Cardiac muscle cell (in vitro differentiated cells and primary cell): Measurements from ENCODE around the gene PTPRF. TPM values are rescaled to one million over a fixed set of nuclear protein-coding genes. Genes with fewer than 3 reads are reported as not detected.
A peak's percentile ranks its signal among the peaks of the same experiment; 100 is the strongest.

ENCODE experiments used
- DNase-seq, 2 donors: peaks; one replicate each; pipeline versions ENCODE4 v3.0.0 to v3.0.0-alpha.2; 2010 to 2017; ENCODE audit warnings: low read depth in 1 of 2, low spot score in 1 of 2
- H3K27ac ChIP-seq: fragments of 200-600 bp; sonication (generic); 2 replicates; pipeline ENCODE4 v1.5.1; 2016
- H3K27me3 ChIP-seq: fragments of 200-600 bp; sonication (generic); 2 replicates; pipeline ENCODE4 v1.6.0; 2016; ENCODE audit warnings: control low read depth
- H3K36me3 ChIP-seq: fragments of 200-600 bp; sonication (generic); 2 replicates; pipeline ENCODE4 v1.5.1; 2016; ENCODE audit warnings: control low read depth
- H3K4me1 ChIP-seq: fragments of 200-600 bp; sonication (generic); 2 replicates; pipeline ENCODE4 v1.8.1; 2017; ENCODE audit warnings: low read depth, mild to moderate bottlenecking, mixed run types
- H3K4me3 ChIP-seq: fragments of 200-600 bp; sonication (generic); 2 replicates; pipeline ENCODE4 v1.5.1; 2016; ENCODE audit warnings: mild to moderate bottlenecking
- H3K9me3 ChIP-seq: fragments of 200-600 bp; sonication (generic); 2 replicates; pipeline ENCODE4 v1.5.1; 2017; ENCODE audit warnings: low read depth, mild to moderate bottlenecking, control low read depth
- CTCF ChIP-seq: IDR thresholded peaks from 2 replicates; pipeline ENCODE4 v1.5.1; 2012; ENCODE audit warnings: low read depth, mild to moderate bottlenecking, low read length
- polyA plus RNA-seq: library from polyadenylated mRNA; unstranded; fragments of >200 nt; fragmentation: Nextera tagmentation; extraction: Ambion mirVana; gene quantifications from 2 replicates; pipeline ENCODE4 v1.2.1, GENCODE V29; 2016
- total RNA-seq: library from RNA; depleted of rRNA; stranded (reverse); fragments of >200 nt; gene quantifications from 2 replicates; pipeline ENCODE4 v1.2.3, GENCODE V29; 2016

Gene PTPRF
- total and polyA plus RNA-seq, 2 experiments from 2014 or later: 44.1 to 72.8 TPM

GRCh38 chr1:43620956-43621355 lies 90.3 kb downstream of the PTPRF start:
- H3K4me3 ChIP-seq: no peak overlapping the region
- no peak for TF ChIP-seq CTCF
- no peaks in the 10 kb centered on the region for H3K4me1 ChIP-seq
- H3K9me3 ChIP-seq: no peaks in the 10 kb centered on the region
- H3K27ac ChIP-seq: no peak overlapping the region
- DNase-seq: no peak
- peaks cover 20% of the 10 kb centered on the region for H3K36me3 ChIP-seq
- no peaks in the 10 kb centered on the region for H3K27me3 ChIP-seq

- peaks cover 20% of the 10 kb centered on the region for H3K36me3 ChIP-seq
- H3K27me3 ChIP-seq: no peaks in the 10 kb centered on the region
- no peak overlapping the region for H3K27ac ChIP-seq
- TF ChIP-seq CTCF: no peak
- no peak for DNase-seq
- H3K9me3 ChIP-seq: no peaks in the 10 kb centered on the region
- H3K4me3 ChIP-seq: no peak overlapping the region
- no peaks in the 10 kb centered on the region for H3K4me1 ChIP-seq
These were observed 90.7 kb downstream of the PTPRF start for GRCh38 chr1:43621386-43621785.

- Histone ChIP-seq H3K36me3 (peaks cover 20% of the 10 kb centered on the region), H3K4me3 (no peak overlapping the region), H3K27ac (no peak overlapping the region), H3K27me3 (no peaks in the 10 kb centered on the region), H3K4me1 (no peaks in the 10 kb centered on the region), H3K9me3 (no peaks in the 10 kb centered on the region)
- TF ChIP-seq CTCF: no peak
- DNase-seq: no peak
These were observed 91.2 kb downstream of the PTPRF start for GRCh38 chr1:43621861-43622260.

GRCh38 chr1:43622471-43622870 lies 91.8 kb downstream of the PTPRF start:
- DNase-seq: peak in 1 of 2 donors; percentile 5
- Histone ChIP-seq H3K4me1 (no peaks in the 10 kb centered on the region), H3K4me3 (no peak overlapping the region), H3K27me3 (no peaks in the 10 kb centered on the region), H3K27ac (no peak overlapping the region), H3K36me3 (peaks cover 20% of the 10 kb centered on the region), H3K9me3 (no peaks in the 10 kb centered on the region)
- no peak for TF ChIP-seq CTCF

GRCh38 chr1:43622901-43623780 lies 92.5 kb downstream of the PTPRF start:
- no peaks in the 10 kb centered on the region for H3K27me3 ChIP-seq
- H3K27ac ChIP-seq: no peak overlapping the region
- no peak overlapping the region for H3K4me3 ChIP-seq
- DNase-seq: no peak
- H3K4me1 ChIP-seq: no peaks in the 10 kb centered on the region
- no peaks in the 10 kb centered on the region for H3K9me3 ChIP-seq
- TF ChIP-seq CTCF: no peak
- H3K36me3 ChIP-seq: peaks cover 19% of the 10 kb centered on the region
